ENCODE data around the gene SEZ6L2.

The SEZ6L2 gene

DNA sequence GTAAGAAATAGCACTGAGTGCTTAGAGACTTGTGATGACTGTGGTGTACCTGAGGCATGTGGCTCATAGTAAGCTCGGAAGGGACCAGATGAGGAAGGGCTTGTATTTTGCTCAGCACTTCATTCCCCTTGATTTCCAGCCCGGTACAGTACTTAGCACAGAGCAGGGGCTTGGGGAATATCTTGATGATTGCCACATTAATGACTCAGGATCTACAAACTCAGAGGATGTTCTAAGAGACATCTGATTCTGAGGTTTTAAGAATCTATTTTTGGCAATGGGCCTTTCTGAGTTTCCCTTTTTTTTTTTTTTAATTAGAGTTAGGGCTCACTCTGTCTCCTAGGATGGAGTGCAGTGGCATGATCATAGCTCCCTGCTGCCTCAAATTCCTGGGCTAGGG, 10.0 kb upstream of the SEZ6L2 start:
- TF ChIP-seq, protein P1, sequence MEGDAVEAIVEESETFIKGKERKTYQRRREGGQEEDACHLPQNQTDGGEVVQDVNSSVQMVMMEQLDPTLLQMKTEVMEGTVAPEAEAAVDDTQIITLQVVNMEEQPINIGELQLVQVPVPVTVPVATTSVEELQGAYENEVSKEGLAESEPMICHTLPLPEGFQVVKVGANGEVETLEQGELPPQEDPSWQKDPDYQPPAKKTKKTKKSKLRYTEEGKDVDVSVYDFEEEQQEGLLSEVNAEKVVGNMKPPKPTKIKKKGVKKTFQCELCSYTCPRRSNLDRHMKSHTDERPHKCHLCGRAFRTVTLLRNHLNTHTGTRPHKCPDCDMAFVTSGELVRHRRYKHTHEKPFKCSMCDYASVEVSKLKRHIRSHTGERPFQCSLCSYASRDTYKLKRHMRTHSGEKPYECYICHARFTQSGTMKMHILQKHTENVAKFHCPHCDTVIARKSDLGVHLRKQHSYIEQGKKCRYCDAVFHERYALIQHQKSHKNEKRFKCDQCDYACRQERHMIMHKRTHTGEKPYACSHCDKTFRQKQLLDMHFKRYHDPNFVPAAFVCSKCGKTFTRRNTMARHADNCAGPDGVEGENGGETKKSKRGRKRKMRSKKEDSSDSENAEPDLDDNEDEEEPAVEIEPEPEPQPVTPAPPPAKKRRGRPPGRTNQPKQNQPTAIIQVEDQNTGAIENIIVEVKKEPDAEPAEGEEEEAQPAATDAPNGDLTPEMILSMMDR (IDR thresholded peaks at IDR 0.05; ENCODE audit: extremely low read depth, missing control alignments), result no peak
- no peak for DNase-seq (ENCODE audit: low spot score)

GRCh38 chr16:29908719-29909220, 9.4 kb upstream of the SEZ6L2 start:
- TF ChIP-seq, protein P1 (IDR thresholded peaks at IDR 0.05; ENCODE audit: extremely low read depth, missing control alignments), result no peak
- DNase-seq (ENCODE audit: low spot score), result no peak

GRCh38 chr16:29907973-29908372, 8.6 kb upstream of the SEZ6L2 start:
- DNase-seq (ENCODE audit: low spot score), result no peak
- TF ChIP-seq, protein P1 (IDR thresholded peaks at IDR 0.05; ENCODE audit: extremely low read depth, missing control alignments), result no peak

DNA sequence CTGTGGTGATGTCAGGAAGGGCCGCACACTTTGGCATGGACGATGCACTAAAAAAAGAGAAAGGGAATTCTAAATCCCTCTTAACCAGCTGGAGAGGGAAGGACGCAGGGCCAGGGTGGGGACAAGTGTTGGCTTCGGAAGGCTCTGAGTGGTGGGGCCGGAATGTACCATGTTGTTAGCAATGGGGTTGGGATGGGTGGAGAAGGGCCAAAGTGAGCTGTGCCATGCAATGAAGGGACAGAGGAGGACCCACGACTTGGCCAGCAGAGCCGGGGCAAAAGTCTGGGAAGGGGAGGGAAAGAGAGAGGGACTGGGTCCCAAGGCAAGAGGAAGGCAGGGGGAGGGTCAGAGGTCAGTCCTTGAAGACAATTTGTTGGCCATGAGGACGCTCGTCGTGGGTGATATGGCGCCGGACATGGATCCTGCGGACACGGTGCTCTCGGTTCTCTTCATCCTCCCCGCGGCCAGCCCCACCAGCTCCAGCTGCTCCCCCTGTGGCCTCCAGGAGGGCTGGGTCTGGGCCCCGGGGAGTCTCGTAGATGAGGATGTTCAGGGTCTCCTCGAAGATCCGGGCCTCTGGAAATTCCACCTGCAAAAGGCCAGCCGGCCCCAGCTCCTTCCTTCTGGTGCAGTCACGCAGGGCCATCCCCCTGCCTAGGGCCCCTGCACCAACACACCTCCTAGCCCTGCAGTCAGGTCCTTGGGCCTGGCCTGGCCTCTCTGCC, 7.3 kb upstream of the SEZ6L2 start:
- DNase-seq (ENCODE audit: low spot score), result no peak
- TF ChIP-seq, protein P1 (IDR thresholded peaks at IDR 0.05; ENCODE audit: extremely low read depth, missing control alignments), result no peak

GRCh38 chr16:29905668-29906067, 6.3 kb upstream of the SEZ6L2 start:
- no peak for DNase-seq (ENCODE audit: low spot score)
- TF ChIP-seq, protein P1 (IDR thresholded peaks at IDR 0.05; ENCODE audit: extremely low read depth, missing control alignments), result no peak

GRCh38 chr16:29904947-29905346, 5.6 kb upstream of the SEZ6L2 start:
- TF ChIP-seq, protein P1 (IDR thresholded peaks at IDR 0.05; ENCODE audit: extremely low read depth, missing control alignments), result no peak
- DNase-seq (ENCODE audit: low spot score), result no peak

DNA sequence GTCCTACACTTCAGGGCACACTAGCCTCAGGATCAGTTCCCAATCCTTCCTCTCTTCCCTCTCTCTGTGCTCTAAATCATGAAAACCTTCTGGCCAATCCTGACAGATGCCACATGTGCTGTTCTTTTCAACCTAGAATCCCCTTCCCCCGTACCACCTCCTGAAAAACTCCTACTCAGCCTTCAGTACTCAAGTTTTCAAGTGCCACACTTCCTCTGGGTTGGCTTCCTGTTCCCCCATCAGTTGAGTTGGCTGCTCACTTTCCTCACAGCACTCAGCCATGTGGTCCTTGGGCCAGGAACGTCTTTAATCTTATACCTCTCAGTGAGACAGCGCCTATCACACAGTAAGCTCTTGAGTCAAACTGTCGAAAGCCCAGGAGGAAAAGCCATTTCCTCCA, 4.2 kb upstream of the SEZ6L2 start:
- DNase-seq (ENCODE audit: low spot score), result no peak
- TF ChIP-seq, protein P1 (IDR thresholded peaks at IDR 0.05; ENCODE audit: extremely low read depth, missing control alignments), result no peak
